K562 (cell line): ENCODE measurements around the gene WTAP. TPM values are rescaled to one million over a fixed set of nuclear protein-coding genes. Genes with fewer than 3 reads are reported as not detected.

Experiments used
- ARID1B ChIP-seq: fragments of 450-650 bp; IDR thresholded peaks from 2 replicates; pipeline ENCODE4 v1.6.1; 2016; ENCODE audit warnings: antibody characterized with exemption, mild to moderate bottlenecking, inconsistent platforms
- CCNT2 ChIP-seq: IDR thresholded peaks from 2 replicates; pipeline ENCODE4 v1.6.1; 2011; ENCODE audit warnings: borderline replicate concordance, low read depth, mild to moderate bottlenecking, moderate library complexity, mixed read lengths, low read length; ENCODE audit not compliant: insufficient read length; ENCODE audit errors: extremely low read depth
- CXXC5 ChIP-seq: fragments of 250-450 bp; sonication (Bioruptor Pico); IDR thresholded peaks from 2 replicates; pipeline ENCODE4 v1.8.0; 2022; ENCODE audit warnings: inconsistent platforms, mild to moderate bottlenecking, moderate library complexity
- EWSR1 ChIP-seq: fragments of 450-650 bp; IDR thresholded peaks from 2 replicates; pipeline ENCODE4 v1.6.1; 2018; ENCODE audit warnings: borderline replicate concordance, mild to moderate bottlenecking, low read depth, moderate library complexity; ENCODE audit not compliant: partially characterized antibody
- KDM2B ChIP-seq: fragments of 250-450 bp; sonication (Bioruptor Pico); IDR thresholded peaks from 2 replicates; pipeline ENCODE4 v1.8.0; 2021; ENCODE audit warnings: mild to moderate bottlenecking, moderate library complexity
- MGA ChIP-seq: fragments of 450-650 bp; IDR thresholded peaks from 2 replicates; pipeline ENCODE4 v1.6.1; 2016; ENCODE audit warnings: mild to moderate bottlenecking, moderate library complexity
- PBX2 ChIP-seq, 2 experiments: IDR thresholded peaks in 1 of 2; conservative IDR thresholded peaks in 1 of 2; 2 replicates each; pipeline ENCODE4 v1.6.1; 2016; ENCODE audit warnings: low read depth in 2 of 2, mild to moderate bottlenecking in 1 of 2, missing compliant biosample characterization in 1 of 2, missing genetic modification characterization in 1 of 2, moderate library complexity in 1 of 2
- SLC30A9 ChIP-seq: fragments of 250-450 bp; sonication (Bioruptor Pico); IDR thresholded peaks from 2 replicates; pipeline ENCODE4 v1.8.0; 2022; ENCODE audit warnings: mild to moderate bottlenecking, moderate library complexity
- SRSF3 ChIP-seq: fragments of 200-400 bp; formaldehyde crosslinking; IDR thresholded peaks from 2 replicates; pipeline ENCODE4 v1.6.1; 2016; ENCODE audit warnings: mild to moderate bottlenecking, low read length, moderate library complexity; ENCODE audit not compliant: insufficient read depth
- THRAP3 ChIP-seq: fragments of 450-650 bp; IDR thresholded peaks from 2 replicates; pipeline ENCODE4 v1.6.1; 2016; ENCODE audit warnings: mild to moderate bottlenecking, inconsistent platforms, borderline replicate concordance
- ZNF212 ChIP-seq: fragments of 450-650 bp; formaldehyde crosslinking; IDR thresholded peaks from 2 replicates; pipeline ENCODE4 v1.4.0; 2020; ENCODE audit warnings: mild to moderate bottlenecking
- ZSCAN29 ChIP-seq: fragments of 450-650 bp; IDR thresholded peaks from 2 replicates; pipeline ENCODE4 v1.6.1; 2017
- polyA plus RNA-seq, 8 experiments: library from polyadenylated mRNA; depleted of rRNA in 4 of 8; stranded (reverse) in 5 of 8; unstranded in 3 of 8; fragments of >200 nt; fragmentation: Nextera tagmentation in 2 of 8; fragmentation: Illumina TruSeq in 1 of 8; extraction: Ambion mirVana in 2 of 8; extraction: Trizol in 1 of 8; gene quantifications; 2 replicates each; pipeline versions ENCODE4 v1.2.1 to v1.2.3, GENCODE V29; 2011 to 2014; ENCODE audit warnings: inconsistent platforms in 1 of 8, missing spikeins in 1 of 8
- total RNA-seq, 7 experiments: library from RNA; depleted of rRNA in 6 of 7; stranded (reverse); fragments of >200 nt in 6 of 7; fragmentation: Illumina TruSeq in 2 of 7; extraction: Trizol in 2 of 7; gene quantifications; 2 replicates each; pipeline versions ENCODE4 v1.2.1 to v1.2.3, GENCODE V29; 2011 to 2021; ENCODE audit warnings: low replicate concordance in 1 of 7

WTAP gene
- total and polyA plus RNA-seq, 9 of the 15 experiments (the other 6 are each of a cell fraction or from before 2014, with no cell fraction given): 52.4 to 156 (median 110) TPM

- no peak for TF ChIP-seq ZNF212 (CRISPR knock-in tag)
- TF ChIP-seq THRAP3: no peak
- peak; percentile 66; the same call in 1 of the 2 replicates for TF ChIP-seq MGA
- TF ChIP-seq SLC30A9 (CRISPR knock-in tag): no peak
- no peak for TF ChIP-seq EWSR1
- peak; percentile 35 for TF ChIP-seq CXXC5 (CRISPR knock-in tag)
- peak; percentile 42 for TF ChIP-seq CCNT2
- TF ChIP-seq KDM2B (CRISPR knock-in tag): no peak
- 0 out of 2 replicates have a peak, but pooled peaks have one; percentile 45 for TF ChIP-seq ZSCAN29
- 0 out of 2 replicates have a peak, but pooled peaks have one; percentile 13 for TF ChIP-seq ARID1B
- TF ChIP-seq PBX2 (CRISPR knock-in tag; IDR thresholded peaks at IDR 0.05; ENCODE audit: low read depth): no peak
- no peak for TF ChIP-seq PBX2 (tag; conservative IDR thresholded peaks at IDR 0.05; ENCODE audit: low read depth)
- 0 out of 2 replicates have a peak, but pooled peaks have one; percentile 53 for TF ChIP-seq SRSF3
Measured at GRCh38 chr6:159788753-159789376, 61.6 kb downstream of the WTAP start (continued).
